Fibroblast of gingiva (primary cell): ENCODE results near the gene ALPK3.

Experiments
- DNase-seq: peaks from one replicate; pipeline ENCODE4 v3.0.0-alpha.2; 2011; ENCODE audit warnings: low read depth

ALPK3 gene

GRCh38 chr15:84845631-84846030 lies 28.5 kb downstream of the ALPK3 start:
- peak; percentile 65 for DNase-seq

GRCh38 chr15:84846269-84846668 lies 29.1 kb downstream of the ALPK3 start:
- no peak for DNase-seq

GRCh38 chr15:84847382-84847781 lies 30.2 kb downstream of the ALPK3 start:
- no peak for DNase-seq

GRCh38 chr15:84852212-84852611 lies 35.1 kb downstream of the ALPK3 start:
- no peak for DNase-seq

- no peak for DNase-seq
These were observed 38.0 kb downstream of the ALPK3 start for GRCh38 chr15:84855136-84855535.

GRCh38 chr15:84855765-84856164 lies 38.6 kb downstream of the ALPK3 start:
- no peak for DNase-seq

GRCh38 chr15:84856731-84857417 lies 39.7 kb downstream of the ALPK3 start:
- no peak for DNase-seq

- DNase-seq = no peak
These were observed 40.4 kb downstream of the ALPK3 start for GRCh38 chr15:84857418-84858004.

- no peak for DNase-seq
These were observed 41.1 kb downstream of the ALPK3 start for GRCh38 chr15:84858231-84858630.

- no peak for DNase-seq
These were observed 42.0 kb downstream of the ALPK3 start for GRCh38 chr15:84859144-84859543.

GRCh38 chr15:84859651-84860050 lies 42.5 kb downstream of the ALPK3 start:
- DNase-seq = no peak

GRCh38 chr15:84861781-84862180 lies 44.6 kb downstream of the ALPK3 start:
- no peak for DNase-seq

- DNase-seq = no peak
These were observed 45.2 kb downstream of the ALPK3 start for GRCh38 chr15:84862214-84862975.

GRCh38 chr15:84863565-84864443 lies 46.6 kb downstream of the ALPK3 start:
- no peak for DNase-seq

GRCh38 chr15:84864444-84864795 lies 47.3 kb downstream of the ALPK3 start:
- no peak for DNase-seq

- no peak for DNase-seq
These were observed 48.0 kb downstream of the ALPK3 start for GRCh38 chr15:84865074-84865569.

GRCh38 chr15:84868037-84868880 lies 51.1 kb downstream of the ALPK3 start:
- DNase-seq = no peak

- DNase-seq = no peak
These were observed 52.4 kb downstream of the ALPK3 start for GRCh38 chr15:84869510-84869909.

- no peak for DNase-seq
These were observed 54.4 kb downstream of the ALPK3 start for GRCh38 chr15:84871428-84871985.

- no peak for DNase-seq
These were observed 55.1 kb downstream of the ALPK3 start for GRCh38 chr15:84872009-84872910.
